Measurements from ENCODE around the gene DYRK4.

GRCh38 chr12:4603421-4603820 is 41.4 kb downstream of the DYRK4 start:
- TF ChIP-seq SIN3A (IDR thresholded peaks at IDR 0.05; ENCODE audit: borderline replicate concordance, insufficient read depth, low read length) (no peak), TAF1 (IDR thresholded peaks at IDR 0.05; ENCODE audit: borderline replicate concordance, insufficient read depth, low read length) (no peak)

Measured in PFSK-1 (cell line).